GM19023 (cell line): Measurements from ENCODE around the gene TRIM71.
"Not testable (repeated sequence)": the region's sequence is repeated elsewhere in the genome, so short reads cannot be mapped to it uniquely, and the experiment has no call there.

Source experiments
- ATAC-seq: cut with Tn5 transposase; IDR thresholded peaks from one replicate; pipeline ENCODE4 v1.9.1; 2021; ENCODE audit warnings: mild to moderate bottlenecking, moderate library complexity; ENCODE audit not compliant: unreplicated experiment

TRIM71 gene

GRCh38 chr3:32819551-32820348 lies 2.0 kb downstream of the TRIM71 start:
- ATAC-seq, result no peak

- ATAC-seq, result no peak
Measured at GRCh38 chr3:32820430-32820829, 2.6 kb downstream of the TRIM71 start.

GRCh38 chr3:32820971-32821685 lies 3.3 kb downstream of the TRIM71 start:
- ATAC-seq, result no peak

GRCh38 chr3:32821686-32822296 lies 4.0 kb downstream of the TRIM71 start:
- ATAC-seq, result no peak

GRCh38 chr3:32822609-32823498 lies 5.1 kb downstream of the TRIM71 start:
- no peak for ATAC-seq

- not testable (repeated sequence) for ATAC-seq
Measured at GRCh38 chr3:32823641-32824184, 5.9 kb downstream of the TRIM71 start.

- no peak for ATAC-seq
Measured at GRCh38 chr3:32825601-32826375, 8.0 kb downstream of the TRIM71 start.

GRCh38 chr3:32831062-32831461 lies 13.3 kb downstream of the TRIM71 start:
- ATAC-seq, result no peak

GRCh38 chr3:32831791-32832190 lies 14.0 kb downstream of the TRIM71 start:
- no peak for ATAC-seq

GRCh38 chr3:32832193-32832592 lies 14.4 kb downstream of the TRIM71 start:
- ATAC-seq, result no peak

GRCh38 chr3:32835049-32835371 lies 17.2 kb downstream of the TRIM71 start:
- no peak for ATAC-seq

- ATAC-seq, result no peak
Measured at GRCh38 chr3:32835961-32836360, 18.2 kb downstream of the TRIM71 start.

GRCh38 chr3:32836601-32837000 lies 18.8 kb downstream of the TRIM71 start:
- ATAC-seq, result no peak

GRCh38 chr3:32837366-32837765 lies 19.6 kb downstream of the TRIM71 start:
- no peak for ATAC-seq

GRCh38 chr3:32837789-32838188 lies 20.0 kb downstream of the TRIM71 start:
- ATAC-seq, result no peak

GRCh38 chr3:32839714-32840085 lies 21.9 kb downstream of the TRIM71 start:
- ATAC-seq, result no peak

- no peak for ATAC-seq
Measured at GRCh38 chr3:32840086-32840841, 22.5 kb downstream of the TRIM71 start.

- ATAC-seq, result no peak
Measured at GRCh38 chr3:32841341-32841740, 23.5 kb downstream of the TRIM71 start.

- no peak for ATAC-seq
Measured at GRCh38 chr3:32841867-32842470, 24.2 kb downstream of the TRIM71 start.
